Activated CD4-positive, CD25-positive, alpha-beta regulatory T cell treated with anti-CD3 and anti-CD28 coated beads, Interleukin-2, amount 50 U/mL, for 72 hours (primary cell): ENCODE data around the gene RIBC2.

Experiments used
- DNase-seq: peaks from one replicate; pipeline ENCODE4 v3.0.0; 2021

RIBC2 gene

GRCh38 chr22:45475063-45475747 lies 61.7 kb downstream of the RIBC2 start:
- no peak for DNase-seq

- DNase-seq, result no peak
These were observed 62.5 kb downstream of the RIBC2 start for GRCh38 chr22:45475851-45476514.

GRCh38 chr22:45476814-45477213 lies 63.3 kb downstream of the RIBC2 start:
- DNase-seq, result no peak

DNA sequence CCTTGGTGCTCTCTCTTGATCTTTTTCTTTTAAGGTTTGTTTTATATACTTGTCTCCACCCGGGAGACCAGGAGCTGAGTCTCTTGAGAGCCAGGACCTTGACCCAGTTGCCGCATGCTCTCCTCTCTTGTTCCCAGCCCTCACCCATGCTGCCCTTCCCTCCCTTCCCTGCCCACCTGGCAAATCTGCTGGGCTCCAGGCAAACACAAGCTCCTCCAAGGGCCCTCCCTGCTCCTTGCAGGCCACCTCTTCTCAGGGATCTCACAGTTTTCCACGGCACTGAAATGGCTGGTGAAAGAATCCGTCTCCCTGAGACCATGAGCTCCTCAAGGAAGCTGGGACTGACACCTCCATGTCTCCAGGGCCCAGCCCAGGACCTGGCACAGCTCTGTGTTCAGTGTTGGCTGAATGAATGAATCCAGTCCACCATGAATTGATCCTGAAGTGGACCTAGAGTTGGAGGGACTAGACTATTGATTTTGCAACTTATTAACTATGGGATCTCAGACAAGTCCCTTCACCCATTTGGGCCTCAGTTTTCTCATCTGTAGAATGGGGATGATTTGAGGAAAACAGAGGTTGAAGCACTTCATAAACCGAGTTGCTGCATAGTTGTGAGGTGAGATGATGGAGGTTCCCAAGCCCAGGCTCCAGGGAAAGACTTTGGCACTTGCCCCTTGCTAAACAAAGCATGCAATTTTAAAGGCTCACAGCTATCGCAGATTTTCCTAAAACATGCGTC lies 64.0 kb downstream of the RIBC2 start:
- no peak for DNase-seq

DNA sequence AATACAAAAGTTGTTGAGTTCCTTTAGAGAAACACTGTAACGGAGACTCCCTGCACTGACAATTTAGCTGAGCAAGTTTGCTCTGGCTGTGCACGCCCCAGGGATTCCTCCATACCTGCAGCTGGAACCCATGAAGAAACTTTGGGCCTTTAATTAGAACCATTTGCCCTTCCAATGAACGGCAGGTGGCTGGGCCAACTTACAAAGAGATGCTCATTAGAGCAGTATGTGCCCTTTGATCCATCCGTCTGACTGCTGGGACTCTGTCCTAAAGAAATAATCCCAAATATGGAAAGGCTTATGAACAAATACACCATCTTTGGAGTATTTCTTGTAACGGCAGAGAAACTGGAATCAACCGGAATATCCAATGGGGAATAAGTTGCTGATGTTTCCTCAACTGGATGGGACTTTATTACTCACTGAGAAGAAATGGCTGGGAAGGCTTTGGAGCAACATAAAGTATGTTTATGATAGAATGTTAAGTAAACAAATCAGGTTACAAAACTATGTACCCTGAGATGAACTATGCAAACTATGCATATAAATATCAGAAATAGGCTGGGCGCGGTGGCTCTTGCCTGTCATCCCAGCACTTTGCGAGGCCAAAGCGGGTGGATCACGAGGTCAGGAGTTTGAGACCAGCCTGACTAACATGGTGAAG lies 64.7 kb downstream of the RIBC2 start:
- no peak for DNase-seq

DNA sequence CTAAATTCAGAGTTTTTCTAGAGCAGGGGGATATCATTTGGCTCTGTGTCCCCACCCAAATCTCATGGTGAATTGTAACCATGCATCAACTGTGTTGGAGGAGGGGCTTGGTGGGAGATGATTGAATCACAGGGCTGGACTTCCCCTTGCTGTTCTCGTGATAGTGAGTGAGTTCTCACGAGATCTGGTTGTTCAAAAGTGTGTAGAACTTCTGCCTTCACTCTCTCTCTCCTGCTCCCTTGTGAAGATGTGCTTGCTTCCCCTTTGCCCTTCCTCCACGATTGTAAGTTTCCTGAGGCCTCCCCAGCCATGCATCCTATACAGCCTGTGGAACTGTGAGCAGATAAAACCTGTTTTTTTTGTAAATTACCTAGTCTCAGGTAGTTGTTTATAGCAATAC lies 67.2 kb downstream of the RIBC2 start:
- DNase-seq, result no peak

DNA sequence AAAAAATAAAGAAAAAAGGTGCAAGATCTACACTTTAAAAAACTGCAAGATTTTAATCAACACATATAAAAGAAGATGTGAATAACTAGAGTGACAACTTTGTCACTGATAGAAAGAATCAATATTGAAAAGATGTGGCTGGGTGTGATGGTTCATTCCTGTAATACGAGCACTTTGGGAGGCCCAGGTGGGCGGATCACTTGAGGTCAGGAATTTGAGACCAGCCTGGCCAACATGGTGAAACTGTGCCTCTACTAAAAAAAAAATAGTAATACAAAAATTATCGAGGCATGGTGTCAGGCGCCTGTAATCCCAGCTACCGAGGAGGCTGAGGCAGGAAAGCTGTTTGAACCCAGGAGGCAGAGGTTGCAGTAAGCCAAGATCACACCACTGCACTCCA lies 68.2 kb downstream of the RIBC2 start:
- DNase-seq, result no peak
